Psoas muscle (tissue), 8 donors: ENCODE measurements around the gene CCN5. TPM values are rescaled to one million over a fixed set of nuclear protein-coding genes. Genes with fewer than 3 reads are reported as not detected.

Source experiments
- ATAC-seq, 4 donors: fragments of 200-7000 bp; cut with Tn5 transposase; one replicate each; pipeline ENCODE4 v1.9.1; 2020; ENCODE audit warnings: moderate library complexity in 3 of 4, mild to moderate bottlenecking in 2 of 4
- DNase-seq, 2 donors: peaks; one replicate each; pipeline ENCODE4 v3.0.0-alpha.2; 2020
- H3K27ac ChIP-seq: fragments of 200-600 bp; one replicate; pipeline ENCODE4 v1.8.0; 2022
- H3K27me3 ChIP-seq, 3 donors: fragments of 200-600 bp in 1 of 3; one replicate each; pipeline versions ENCODE4 v1.6.1 to v1.8.0; 2013 to 2022; ENCODE audit warnings: low read length in 2 of 3, mild to moderate bottlenecking in 2 of 3, moderate library complexity in 1 of 3; ENCODE audit not compliant: insufficient read depth in 3 of 3
- H3K36me3 ChIP-seq, 2 donors: fragments of 200-600 bp in 1 of 2; one replicate each; pipeline versions ENCODE4 v1.6.1 to v1.8.0; 2013 to 2022; ENCODE audit warnings: low read depth in 1 of 2, mild to moderate bottlenecking in 1 of 2, moderate library complexity in 1 of 2; ENCODE audit not compliant: insufficient read depth in 1 of 2
- H3K4me1 ChIP-seq: fragments of 200-600 bp; one replicate; pipeline ENCODE4 v1.8.0; 2022
- H3K4me3 ChIP-seq: fragments of 200-600 bp; one replicate; pipeline ENCODE4 v1.8.0; 2022; ENCODE audit warnings: mild to moderate bottlenecking
- H3K9me3 ChIP-seq: fragments of 200-600 bp; one replicate; pipeline ENCODE4 v1.8.0; 2022
- CTCF ChIP-seq: fragments of 200-600 bp; IDR thresholded peaks from one replicate; pipeline ENCODE4 v1.8.0; 2022; ENCODE audit warnings: antibody characterized with exemption
- WGBS, 3 donors: extraction: QIAGEN DNeasy Blood & Tissue Kit; methylation state at CpG; one replicate each; pipeline versions ENCODE4 v1.1.6 to v1.1.7; 2013; 5-methylcytosine and 5-hydroxymethylcytosine counted together
- intact Hi-C, 2 donors: fragments of 100-400 bp; cut with DNase I; formaldehyde crosslinking; loops; one replicate each; pipeline versions ENCODE4 v1.11.0 to v1.14.2; 2022
- polyA plus RNA-seq, 3 donors: library from polyadenylated mRNA; stranded (reverse); fragments of 200-250 nt; gene quantifications; one replicate each; pipeline ENCODE4 v1.2.3, GENCODE V29; 2013
- total RNA-seq, 4 donors: library from RNA; stranded (reverse); fragmentation: NEBNext Ultra II Directional in 2 of 4; extraction: Animal tissue kit (Norgen Biotek cat#: 25700) in 2 of 4; gene quantifications; one replicate each; pipeline versions ENCODE4 v1.2.1 to v1.2.4, GENCODE V29; 2021 to 2023
- donor health status: healthy with polysubstance abuse.
- donor health status: DM: no; HTN: no; CAD: no; lungs with moderate emphysema.
- donor health status: Bipolar disorder and iron deficiency.
- donor health status: healthy.
- donor health status: DM: yes; HTN: yes; CAD: no.
- donor health status: DM: no; HTN: no; CAD: no.
- donor health status: DM: no; HTN: no; CAD: no.
- donor health status: DM: yes; HTN: yes; CAD: no.

Gene CCN5
- total and polyA plus RNA-seq, 7 donors: 3.3 to 20.9 (median 9.6) TPM

- DNase-seq: no peak
- no peaks in the 10 kb centered on the region for H3K36me3 ChIP-seq
- no peaks in the 10 kb centered on the region for H3K9me3 ChIP-seq
- no peak for TF ChIP-seq CTCF
- H3K4me1 ChIP-seq: peaks cover 20% of the 10 kb centered on the region
- no peak for ATAC-seq
- H3K27me3 ChIP-seq: no peaks in the 10 kb centered on the region
- H3K4me3 ChIP-seq: no peak overlapping the region
- WGBS, 3 donors: 84 to 92% (median 88%) methylated on average over 4 of the region's 4 CpGs
- intact Hi-C loops: loop anchor here in 1 of 2 donors (10.0 kb wide), 1 partner anchor 472 kb away; the partner anchor contains the start of gene OSER1
- H3K27ac ChIP-seq: no peak overlapping the region
These were observed 28.2 kb upstream of the CCN5 start for GRCh38 chr20:44686934-44687333.

- intact Hi-C loops: loop anchor here in 1 of 2 donors (10.0 kb wide), 1 partner anchor 473 kb away; the partner anchor contains the start of gene OSER1
- DNase-seq (no peak), ATAC-seq (no peak)
- H3K27ac ChIP-seq: no peak overlapping the region
- peaks cover 31% of the 10 kb centered on the region for H3K4me1 ChIP-seq
- H3K4me3 ChIP-seq: no peak overlapping the region
- no peaks in the 10 kb centered on the region for H3K36me3 ChIP-seq
- H3K9me3 ChIP-seq: no peaks in the 10 kb centered on the region
- H3K27me3 ChIP-seq: no peaks in the 10 kb centered on the region
- 48 to 55% (median 54%) methylated on average over 7 of the region's 7 CpGs for WGBS, 3 donors
- no peak for TF ChIP-seq CTCF
These were observed 27.0 kb upstream of the CCN5 start for GRCh38 chr20:44688053-44688625.

GRCh38 chr20:44689809-44690208, 25.4 kb upstream of the CCN5 start:
- DNase-seq: no peak
- no peaks in the 10 kb centered on the region for H3K27me3 ChIP-seq
- peaks cover 37% of the 10 kb centered on the region for H3K4me1 ChIP-seq
- no peak for ATAC-seq
- no peaks in the 10 kb centered on the region for H3K36me3 ChIP-seq
- H3K27ac ChIP-seq: no peak overlapping the region
- intact Hi-C loops: loop anchor here in 1 of 2 donors (10.0 kb wide), 1 partner anchor 475 kb away; the partner anchor contains the start of gene OSER1
- no peak for TF ChIP-seq CTCF
- 76 to 86% (median 86%) methylated on average over 2 to 3 of the region's 3 CpGs for WGBS, 3 donors
- no peak overlapping the region for H3K4me3 ChIP-seq
- H3K9me3 ChIP-seq: no peaks in the 10 kb centered on the region

GRCh38 chr20:44690781-44691423, 24.3 kb upstream of the CCN5 start:
- no peaks in the 10 kb centered on the region for H3K36me3 ChIP-seq
- ATAC-seq: peak in 1 of 4 donors; percentile 37
- H3K4me3 ChIP-seq: no peak overlapping the region
- WGBS, 3 donors: 68 to 76% (median 76%) methylated on average over 9 of the region's 9 CpGs
- no peaks in the 10 kb centered on the region for H3K9me3 ChIP-seq
- intact Hi-C loops: no loop called here
- H3K4me1 ChIP-seq: peaks cover 30% of the 10 kb centered on the region
- no peaks in the 10 kb centered on the region for H3K27me3 ChIP-seq
- no peak for TF ChIP-seq CTCF
- DNase-seq: no peak
- peak overlapping the region; percentile 67 for H3K27ac ChIP-seq
